Measurements from ENCODE around the gene RNU1-3. TPM values are rescaled to one million over a fixed set of nuclear protein-coding genes. Genes with fewer than 3 reads are reported as not detected.

RNU1-3 gene
- total and polyA plus RNA-seq, 9 of the 15 experiments (the other 6 are each of a cell fraction or from before 2014, with no cell fraction given) = under 0.01 to 32,823 (median 2,538) TPM; not detected in 4

DNA sequence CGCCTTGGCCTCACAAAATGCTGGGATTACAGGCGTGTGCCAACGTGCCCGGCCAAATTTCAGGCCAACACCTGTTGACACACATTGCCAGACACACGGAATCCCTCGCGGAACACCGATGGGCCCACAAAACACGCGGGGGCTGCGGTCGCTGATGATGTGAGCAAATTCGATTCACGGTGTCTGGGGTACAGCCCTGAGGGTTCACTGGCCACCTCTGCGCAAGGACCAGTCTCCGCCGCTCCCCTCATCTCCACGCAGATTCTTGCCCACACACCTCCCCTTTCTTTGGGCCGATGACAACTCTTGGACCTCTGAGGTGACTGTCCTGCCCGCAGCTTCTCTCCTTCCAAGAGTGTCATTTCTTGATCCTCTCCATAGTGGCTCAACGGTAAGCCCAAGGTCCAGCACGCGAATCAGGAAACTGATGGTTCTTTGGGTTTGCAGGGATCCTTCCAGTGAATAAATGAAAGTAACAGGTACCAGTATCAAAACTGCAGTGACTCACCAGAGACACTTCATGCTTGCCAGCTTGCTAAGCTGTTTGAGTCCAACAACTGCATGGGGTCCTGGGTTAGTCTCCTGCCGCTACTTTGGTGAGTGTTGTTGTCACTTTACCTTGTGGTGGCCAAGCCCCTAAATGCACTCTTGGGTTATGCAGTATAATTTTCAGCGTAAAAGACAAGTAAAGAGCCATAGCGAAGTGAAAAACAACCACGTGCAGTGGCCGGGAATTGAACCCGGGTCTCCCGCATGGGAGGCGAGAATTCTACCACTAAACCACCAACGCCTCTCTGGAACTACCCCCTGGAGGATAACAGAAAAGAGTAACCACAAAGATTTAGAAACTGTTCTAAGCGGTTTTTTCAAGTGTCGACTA, 11.0 kb upstream of the RNU1-3 start (continued):
- TF ChIP-seq GTF2E2 (tag; IDR thresholded peaks at IDR 0.05) (0 out of 2 replicates have a peak, but pooled peaks have one; percentile 33), KLF6 (CRISPR knock-in tag; IDR thresholded peaks at IDR 0.05; ENCODE audit: borderline replicate concordance) (no peak; the same call in 1 of the 2 replicates), SP1 (CRISPR knock-in tag; IDR thresholded peaks at IDR 0.05) (peak; percentile 49; the same call in 1 of the 2 replicates), BDP1 (IDR thresholded peaks at IDR 0.05; ENCODE audit: insufficient read depth, insufficient read length) (peak; percentile 76), HOXB6 (CRISPR knock-in tag; IDR thresholded peaks at IDR 0.05; ENCODE audit: borderline replicate concordance) (peak; percentile 85), U2AF1 (optimal IDR thresholded peaks at IDR 0.05; ENCODE audit: low read depth, low read length) (no peak), RBM14 (IDR thresholded peaks at IDR 0.05; ENCODE audit: borderline replicate concordance, insufficient read depth, low read depth, low read length) (no peak), SAP30 (IDR thresholded peaks at IDR 0.05; ENCODE audit: borderline replicate concordance, insufficient read depth, low read depth, low read length, poor library complexity, severe bottlenecking) (no peak), MAZ (CRISPR knock-in tag; conservative IDR thresholded peaks at IDR 0.05 in 1 of 2, IDR thresholded peaks at IDR 0.05 in 1 of 2) (peak; percentile 38 to 48; a peak in 2 of 4 replicates), ZNF717 (CRISPR knock-in tag; IDR thresholded peaks at IDR 0.05) (no peak), HDAC8 (tag; IDR thresholded peaks at IDR 0.05) (no peak), RAD51 (IDR thresholded peaks at IDR 0.05; ENCODE audit: borderline replicate concordance, low read depth) (no peak), GABPB1 (CRISPR knock-in tag; IDR thresholded peaks at IDR 0.05) (peak; percentile 47), DMBX1 (CRISPR knock-in tag; IDR thresholded peaks at IDR 0.05; ENCODE audit: borderline replicate concordance) (no peak), MIER1 (IDR thresholded peaks at IDR 0.05; ENCODE audit: low read depth) (no peak), TBP (optimal IDR thresholded peaks at IDR 0.05; ENCODE audit: low read depth, low read length) (peak; percentile 98)
- TF ChIP-seq, protein P1, sequence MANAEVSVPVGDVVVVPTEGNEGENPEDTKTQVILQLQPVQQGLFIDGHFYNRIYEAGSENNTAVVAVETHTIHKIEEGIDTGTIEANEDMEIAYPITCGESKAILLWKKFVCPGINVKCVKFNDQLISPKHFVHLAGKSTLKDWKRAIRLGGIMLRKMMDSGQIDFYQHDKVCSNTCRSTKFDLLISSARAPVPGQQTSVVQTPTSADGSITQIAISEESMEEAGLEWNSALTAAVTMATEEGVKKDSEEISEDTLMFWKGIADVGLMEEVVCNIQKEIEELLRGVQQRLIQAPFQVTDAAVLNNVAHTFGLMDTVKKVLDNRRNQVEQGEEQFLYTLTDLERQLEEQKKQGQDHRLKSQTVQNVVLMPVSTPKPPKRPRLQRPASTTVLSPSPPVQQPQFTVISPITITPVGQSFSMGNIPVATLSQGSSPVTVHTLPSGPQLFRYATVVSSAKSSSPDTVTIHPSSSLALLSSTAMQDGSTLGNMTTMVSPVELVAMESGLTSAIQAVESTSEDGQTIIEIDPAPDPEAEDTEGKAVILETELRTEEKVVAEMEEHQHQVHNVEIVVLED (CRISPR knock-in tag; IDR thresholded peaks at IDR 0.05) = no peak
- TF ChIP-seq, protein P2, sequence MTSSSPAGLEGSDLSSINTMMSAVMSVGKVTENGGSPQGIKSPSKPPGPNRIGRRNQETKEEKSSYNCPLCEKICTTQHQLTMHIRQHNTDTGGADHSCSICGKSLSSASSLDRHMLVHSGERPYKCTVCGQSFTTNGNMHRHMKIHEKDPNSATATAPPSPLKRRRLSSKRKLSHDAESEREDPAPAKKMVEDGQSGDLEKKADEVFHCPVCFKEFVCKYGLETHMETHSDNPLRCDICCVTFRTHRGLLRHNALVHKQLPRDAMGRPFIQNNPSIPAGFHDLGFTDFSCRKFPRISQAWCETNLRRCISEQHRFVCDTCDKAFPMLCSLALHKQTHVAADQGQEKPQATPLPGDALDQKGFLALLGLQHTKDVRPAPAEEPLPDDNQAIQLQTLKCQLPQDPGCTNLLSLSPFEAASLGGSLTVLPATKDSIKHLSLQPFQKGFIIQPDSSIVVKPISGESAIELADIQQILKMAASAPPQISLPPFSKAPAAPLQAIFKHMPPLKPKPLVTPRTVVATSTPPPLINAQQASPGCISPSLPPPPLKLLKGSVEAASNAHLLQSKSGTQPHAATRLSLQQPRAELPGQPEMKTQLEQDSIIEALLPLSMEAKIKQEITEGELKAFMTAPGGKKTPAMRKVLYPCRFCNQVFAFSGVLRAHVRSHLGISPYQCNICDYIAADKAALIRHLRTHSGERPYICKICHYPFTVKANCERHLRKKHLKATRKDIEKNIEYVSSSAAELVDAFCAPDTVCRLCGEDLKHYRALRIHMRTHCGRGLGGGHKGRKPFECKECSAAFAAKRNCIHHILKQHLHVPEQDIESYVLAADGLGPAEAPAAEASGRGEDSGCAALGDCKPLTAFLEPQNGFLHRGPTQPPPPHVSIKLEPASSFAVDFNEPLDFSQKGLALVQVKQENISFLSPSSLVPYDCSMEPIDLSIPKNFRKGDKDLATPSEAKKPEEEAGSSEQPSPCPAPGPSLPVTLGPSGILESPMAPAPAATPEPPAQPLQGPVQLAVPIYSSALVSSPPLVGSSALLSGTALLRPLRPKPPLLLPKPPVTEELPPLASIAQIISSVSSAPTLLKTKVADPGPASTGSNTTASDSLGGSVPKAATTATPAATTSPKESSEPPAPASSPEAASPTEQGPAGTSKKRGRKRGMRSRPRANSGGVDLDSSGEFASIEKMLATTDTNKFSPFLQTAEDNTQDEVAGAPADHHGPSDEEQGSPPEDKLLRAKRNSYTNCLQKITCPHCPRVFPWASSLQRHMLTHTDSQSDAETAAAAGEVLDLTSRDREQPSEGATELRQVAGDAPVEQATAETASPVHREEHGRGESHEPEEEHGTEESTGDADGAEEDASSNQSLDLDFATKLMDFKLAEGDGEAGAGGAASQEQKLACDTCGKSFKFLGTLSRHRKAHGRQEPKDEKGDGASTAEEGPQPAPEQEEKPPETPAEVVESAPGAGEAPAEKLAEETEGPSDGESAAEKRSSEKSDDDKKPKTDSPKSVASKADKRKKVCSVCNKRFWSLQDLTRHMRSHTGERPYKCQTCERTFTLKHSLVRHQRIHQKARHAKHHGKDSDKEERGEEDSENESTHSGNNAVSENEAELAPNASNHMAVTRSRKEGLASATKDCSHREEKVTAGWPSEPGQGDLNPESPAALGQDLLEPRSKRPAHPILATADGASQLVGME (CRISPR knock-in tag; IDR thresholded peaks at IDR 0.05) = no peak
- TF ChIP-seq, protein P3, sequence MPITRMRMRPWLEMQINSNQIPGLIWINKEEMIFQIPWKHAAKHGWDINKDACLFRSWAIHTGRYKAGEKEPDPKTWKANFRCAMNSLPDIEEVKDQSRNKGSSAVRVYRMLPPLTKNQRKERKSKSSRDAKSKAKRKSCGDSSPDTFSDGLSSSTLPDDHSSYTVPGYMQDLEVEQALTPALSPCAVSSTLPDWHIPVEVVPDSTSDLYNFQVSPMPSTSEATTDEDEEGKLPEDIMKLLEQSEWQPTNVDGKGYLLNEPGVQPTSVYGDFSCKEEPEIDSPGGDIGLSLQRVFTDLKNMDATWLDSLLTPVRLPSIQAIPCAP (CRISPR knock-in tag; IDR thresholded peaks at IDR 0.05; ENCODE audit: borderline replicate concordance) = no peak
